Measurements from ENCODE around the gene LARGE1.
"Not testable (repeated sequence)": the region's sequence is repeated elsewhere in the genome, so short reads cannot be mapped to it uniquely, and the experiment has no call there.

The LARGE1 gene

DNA sequence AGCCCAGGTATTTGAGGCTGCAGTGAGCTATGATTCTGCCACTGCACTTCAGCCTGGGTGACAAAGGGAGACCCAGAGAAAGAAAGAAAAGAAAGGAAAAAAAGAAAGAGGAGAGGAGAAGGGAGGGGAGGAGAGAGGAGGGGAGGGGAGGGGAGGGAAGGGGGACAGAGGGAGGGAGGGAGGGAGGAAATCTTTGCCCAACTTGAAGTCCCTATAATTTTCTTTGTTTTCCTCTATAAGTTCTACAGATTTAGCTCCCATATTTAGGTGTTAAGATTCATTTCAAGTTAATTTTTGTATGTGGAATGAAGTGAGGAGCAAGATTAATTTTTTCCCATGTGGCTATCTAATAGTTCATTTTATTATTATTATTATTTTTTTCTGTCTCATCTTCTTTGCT, 328.3 kb downstream of the LARGE1 start:
- no peak for DNase-seq (ENCODE audit: low spot score)

- DNase-seq (ENCODE audit: low spot score): no peak
Observed at GRCh38 chr22:33589297-33589696, 331.0 kb downstream of the LARGE1 start.

GRCh38 chr22:33588860-33589259, 331.4 kb downstream of the LARGE1 start:
- DNase-seq (ENCODE audit: low spot score): no peak

DNA sequence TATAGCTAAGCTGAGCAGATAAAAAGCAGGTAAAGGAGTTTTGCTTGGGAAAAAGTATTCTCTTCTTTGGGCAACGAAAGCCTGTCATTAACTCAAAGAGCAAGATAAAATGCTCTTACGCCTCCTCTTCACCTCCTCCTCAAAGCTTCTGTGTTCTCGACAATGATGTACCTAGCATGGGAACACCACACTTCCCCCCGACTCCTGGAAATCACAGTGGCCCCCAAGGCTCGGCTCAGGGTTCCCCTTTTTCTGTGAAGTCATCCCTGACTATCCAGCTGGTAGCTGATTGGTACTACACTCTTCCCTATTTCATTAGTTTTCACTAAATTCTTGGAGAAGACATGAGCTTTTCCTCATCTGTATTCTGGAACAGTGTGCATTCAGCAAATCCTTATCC, 336.1 kb downstream of the LARGE1 start:
- no peak for DNase-seq (ENCODE audit: low spot score)

DNA sequence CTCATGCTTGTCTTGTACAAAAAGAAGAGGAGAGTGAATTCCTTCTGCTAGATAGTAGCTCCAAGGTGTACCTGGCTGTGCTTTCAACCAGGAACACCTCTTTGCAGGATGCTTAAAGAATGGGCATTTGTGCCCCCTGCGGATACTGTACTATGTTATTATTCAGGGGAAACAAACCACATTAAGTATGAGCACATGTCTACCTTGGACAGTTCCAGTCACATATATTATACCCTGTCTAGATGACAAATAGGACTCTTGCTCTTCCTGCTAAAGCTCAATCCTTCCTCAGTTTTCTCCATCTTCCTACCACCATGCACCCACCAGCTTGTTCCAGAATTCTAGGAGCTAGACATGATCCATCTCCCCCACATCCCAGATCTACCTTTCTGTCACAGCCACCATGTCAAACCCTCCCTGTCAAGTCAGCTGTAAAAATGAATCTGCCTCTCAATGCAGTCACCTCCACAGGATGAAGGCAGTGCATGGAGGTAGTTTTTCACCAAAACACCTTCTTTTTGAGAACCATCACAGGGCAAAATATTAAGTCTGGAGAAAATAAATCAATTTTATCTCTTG, 337.4 kb downstream of the LARGE1 start:
- no peak for DNase-seq (ENCODE audit: low spot score)

- no peak for DNase-seq (ENCODE audit: low spot score)
Observed at GRCh38 chr22:33580310-33580709, 340.0 kb downstream of the LARGE1 start.

DNA sequence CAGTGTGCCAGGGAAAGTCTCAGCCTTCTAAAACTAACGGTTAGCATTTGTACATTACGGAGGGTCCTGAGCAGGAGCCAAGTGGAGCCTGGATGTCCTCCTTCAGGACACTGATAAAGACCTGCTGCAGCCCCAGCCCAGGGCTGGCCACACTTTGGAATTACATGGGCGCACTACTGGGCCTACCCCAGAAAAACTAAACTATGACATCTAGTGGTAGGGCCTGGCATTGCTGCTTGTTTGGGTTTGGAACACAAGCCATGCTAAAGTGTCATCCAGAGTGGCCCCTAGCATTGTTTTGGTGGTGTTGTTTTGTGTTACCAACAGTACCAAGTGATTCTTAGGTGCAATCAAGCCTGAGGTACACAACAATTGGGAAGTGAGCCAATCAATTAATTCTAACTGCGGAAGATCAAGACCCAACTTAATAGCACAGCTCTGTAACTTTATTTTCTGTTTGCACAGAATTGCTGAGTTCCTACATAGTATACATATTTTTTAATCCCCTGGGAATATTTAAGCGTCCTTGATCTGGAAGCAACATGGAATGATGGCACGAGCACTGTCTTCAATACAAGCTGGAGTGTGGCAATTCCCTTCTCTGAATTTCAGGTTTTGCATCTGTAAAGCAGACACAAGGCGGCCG, 340.7 kb downstream of the LARGE1 start:
- peak; percentile 56 for DNase-seq (ENCODE audit: low spot score)

- no peak for DNase-seq (ENCODE audit: low spot score)
Observed at GRCh38 chr22:33578752-33579151, 341.5 kb downstream of the LARGE1 start.

GRCh38 chr22:33577862-33578411, 342.3 kb downstream of the LARGE1 start:
- DNase-seq (ENCODE audit: low spot score): no peak

- no peak for DNase-seq (ENCODE audit: low spot score)
Observed at GRCh38 chr22:33576205-33576604, 344.1 kb downstream of the LARGE1 start.

GRCh38 chr22:33575771-33576170, 344.5 kb downstream of the LARGE1 start:
- DNase-seq (ENCODE audit: low spot score): no peak

- no peak for DNase-seq (ENCODE audit: low spot score)
Observed at GRCh38 chr22:33575041-33575440, 345.2 kb downstream of the LARGE1 start.

- DNase-seq (ENCODE audit: low spot score): no peak
Observed at GRCh38 chr22:33573479-33573878, 346.8 kb downstream of the LARGE1 start.

GRCh38 chr22:33572086-33572485, 348.2 kb downstream of the LARGE1 start:
- DNase-seq (ENCODE audit: low spot score): no peak

DNA sequence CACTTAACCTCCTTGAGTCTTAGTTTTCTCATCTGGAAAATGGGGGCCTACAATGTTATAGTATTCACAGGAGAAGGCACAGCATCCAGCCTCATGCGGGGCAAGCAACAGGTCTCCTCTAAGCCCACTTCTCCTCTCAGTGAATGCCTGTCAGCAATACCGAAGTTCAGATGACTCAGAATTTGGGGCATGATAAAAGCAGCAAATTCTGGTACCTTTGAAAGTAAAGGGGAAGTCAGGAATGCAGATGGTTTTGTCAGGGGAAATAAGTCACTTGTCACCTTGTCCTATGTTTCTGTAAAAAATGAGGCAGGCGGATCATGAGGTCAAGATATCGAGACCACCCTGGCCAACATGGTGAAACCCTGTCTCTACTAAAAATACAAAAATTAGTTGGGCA, 350.2 kb downstream of the LARGE1 start:
- no peak for DNase-seq (ENCODE audit: low spot score)

GRCh38 chr22:33569559-33569958, 350.7 kb downstream of the LARGE1 start:
- DNase-seq (ENCODE audit: low spot score): no peak

- no peak for DNase-seq (ENCODE audit: low spot score)
Observed at GRCh38 chr22:33569018-33569417, 351.3 kb downstream of the LARGE1 start.

GRCh38 chr22:33566495-33566894, 353.8 kb downstream of the LARGE1 start:
- not testable (repeated sequence) for DNase-seq (ENCODE audit: low spot score)

- no peak for DNase-seq (ENCODE audit: low spot score)
Observed at GRCh38 chr22:33565580-33565995, 354.7 kb downstream of the LARGE1 start.

GRCh38 chr22:33564683-33565082, 355.6 kb downstream of the LARGE1 start:
- no peak for DNase-seq (ENCODE audit: low spot score)

- no peak for DNase-seq (ENCODE audit: low spot score)
Observed at GRCh38 chr22:33563220-33563964, 356.9 kb downstream of the LARGE1 start.

DNA sequence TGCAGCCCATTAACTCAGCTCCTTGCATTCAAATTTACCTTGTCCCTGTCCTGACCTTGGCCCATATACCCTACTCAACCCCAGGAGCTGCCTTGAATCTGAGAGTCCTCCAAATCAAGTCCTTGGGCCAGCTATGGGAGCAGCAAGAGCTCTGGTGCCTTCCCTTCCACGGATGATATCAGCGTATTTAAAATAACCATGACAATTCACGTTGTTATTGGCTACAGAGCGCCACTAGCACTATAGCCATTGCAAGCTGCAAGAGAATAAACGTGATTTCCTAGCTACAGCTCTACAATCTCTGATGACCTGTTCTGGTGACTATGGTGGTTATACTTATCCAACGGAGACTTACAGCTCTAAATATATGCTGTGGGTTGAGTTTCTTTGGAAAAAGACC, 357.8 kb downstream of the LARGE1 start:
- DNase-seq (ENCODE audit: low spot score): no peak

DNA sequence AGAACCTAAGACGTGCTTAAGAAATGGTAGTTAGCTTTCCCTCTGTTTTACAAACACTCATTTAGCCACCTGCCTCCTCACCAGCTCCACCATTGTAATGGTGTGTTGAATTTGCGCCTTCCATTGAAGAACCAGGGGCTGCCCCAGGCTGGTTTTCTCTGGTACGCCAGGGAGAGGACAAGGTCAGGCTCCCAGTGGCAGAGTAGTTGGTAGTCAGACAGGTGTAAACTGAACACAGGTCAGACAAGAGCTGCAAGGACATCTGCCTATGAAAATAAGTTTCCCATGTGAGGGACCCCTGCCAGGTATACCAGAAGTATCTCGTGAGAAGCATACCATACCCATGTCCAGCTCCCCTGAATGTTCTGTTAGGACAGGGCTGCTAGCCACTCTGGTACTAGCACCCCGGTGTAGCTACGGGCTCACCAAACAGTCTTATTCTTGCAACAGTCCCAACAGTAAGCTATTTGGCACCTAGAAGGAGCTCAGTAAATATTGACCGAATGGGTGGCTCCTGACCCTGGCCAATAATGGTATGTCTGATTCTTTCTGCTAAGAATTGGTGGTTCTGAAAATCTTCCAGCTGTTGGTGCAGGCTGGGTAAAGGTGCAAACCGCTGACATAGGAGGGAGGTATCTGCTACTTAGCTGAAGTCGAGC, 359.0 kb downstream of the LARGE1 start:
- no peak for DNase-seq (ENCODE audit: low spot score)
